ENCODE measurements around the gene AMBRA1. TPM values are rescaled to one million over a fixed set of nuclear protein-coding genes. Genes with fewer than 3 reads are reported as not detected.

Gene AMBRA1
- total RNA-seq, 1 donor: 23.7 TPM

- no peak for TF ChIP-seq CTCF (IDR thresholded peaks at IDR 0.05; ENCODE audit: insufficient read depth, low read depth, low read length)
- H3K4me3 ChIP-seq (ENCODE audit: low read depth, low read length): no peak overlapping the region
- DNase-seq (ENCODE audit: low read depth): no peak
These were observed 40.0 kb downstream of the AMBRA1 start for GRCh38 chr11:46553814-46554212.

- no peak for TF ChIP-seq CTCF (IDR thresholded peaks at IDR 0.05; ENCODE audit: insufficient read depth, low read depth, low read length)
- H3K4me3 ChIP-seq (ENCODE audit: low read depth, low read length): no peak overlapping the region
- no peak for DNase-seq (ENCODE audit: low read depth)
These were observed 42.6 kb downstream of the AMBRA1 start for GRCh38 chr11:46551261-46551660.

- no peak overlapping the region for H3K4me3 ChIP-seq (ENCODE audit: low read depth, low read length)
- no peak for DNase-seq (ENCODE audit: low read depth)
- TF ChIP-seq CTCF (IDR thresholded peaks at IDR 0.05; ENCODE audit: insufficient read depth, low read depth, low read length): no peak
These were observed 46.2 kb downstream of the AMBRA1 start for GRCh38 chr11:46547579-46547978.

- TF ChIP-seq CTCF (IDR thresholded peaks at IDR 0.05; ENCODE audit: insufficient read depth, low read depth, low read length): no peak
These were observed 50.3 kb downstream of the AMBRA1 start for GRCh38 chr11:46543564-46543963.

DNA sequence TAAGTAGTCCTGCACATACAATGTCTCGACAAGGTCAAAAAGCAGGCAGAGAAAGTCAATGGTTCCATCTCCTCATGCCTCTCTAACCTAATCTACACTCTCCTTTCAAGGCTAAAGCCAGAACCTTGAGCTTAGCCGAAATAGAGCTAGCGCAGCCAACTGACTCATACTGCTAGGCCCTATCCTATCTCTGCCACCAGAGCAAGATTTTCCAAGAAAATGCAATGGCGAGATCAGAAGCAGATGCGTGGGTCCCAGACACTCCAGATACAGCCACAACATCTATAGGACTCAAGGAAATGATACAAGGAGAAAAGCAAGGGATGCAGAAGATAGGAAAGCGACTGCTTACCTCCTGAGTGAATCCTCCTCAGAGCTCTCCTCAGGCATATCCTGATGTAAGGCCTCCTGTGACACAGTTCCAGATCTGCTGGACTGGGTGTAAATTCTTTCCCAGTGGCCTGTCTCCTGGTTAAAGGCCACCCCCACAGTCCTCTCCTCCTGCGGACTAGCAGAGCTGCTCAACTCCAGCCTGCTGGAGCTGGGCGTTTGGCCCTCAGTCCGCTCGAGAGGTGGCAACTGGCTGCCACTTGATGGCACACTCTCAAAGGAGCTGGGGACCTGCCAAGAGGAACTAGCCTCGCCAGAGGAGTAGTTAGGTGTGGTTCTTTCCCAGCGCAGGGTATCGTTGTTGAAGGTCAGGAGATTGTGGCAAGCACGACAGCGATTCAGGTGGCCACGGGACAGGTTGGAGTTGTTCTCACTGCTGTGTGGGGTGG is 52.0 kb downstream of the AMBRA1 start:
- no peak overlapping the region for H3K4me3 ChIP-seq (ENCODE audit: low read depth, low read length)
- TF ChIP-seq CTCF (IDR thresholded peaks at IDR 0.05; ENCODE audit: insufficient read depth, low read depth, low read length): no peak
- DNase-seq (ENCODE audit: low read depth): no peak

More at GRCh38 chr11:46543564-46543963, 50.3 kb downstream of the AMBRA1 start:
- no peak overlapping the region for H3K4me3 ChIP-seq (ENCODE audit: low read depth, low read length)
- no peak for DNase-seq (ENCODE audit: low read depth)

DNA sequence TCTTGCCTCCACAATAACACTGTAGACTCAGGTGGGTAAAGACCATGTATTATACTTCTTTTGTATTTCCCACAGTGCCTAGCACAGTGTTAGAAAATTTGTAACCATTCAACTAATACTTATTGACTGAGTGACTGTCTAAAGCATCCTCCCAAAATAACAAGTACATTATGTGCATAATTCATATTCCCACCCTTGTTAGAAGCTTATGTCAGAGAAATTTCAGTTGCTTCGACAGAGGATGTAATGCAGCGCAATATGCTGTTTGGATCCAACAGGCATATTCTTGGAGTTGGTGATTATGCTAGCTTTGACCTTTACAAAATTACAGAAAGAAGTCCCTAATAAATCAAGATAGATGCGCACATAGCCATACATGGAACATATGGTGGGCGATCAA is 53.0 kb downstream of the AMBRA1 start:
- no peak for TF ChIP-seq CTCF (IDR thresholded peaks at IDR 0.05; ENCODE audit: insufficient read depth, low read depth, low read length)
- no peak for DNase-seq (ENCODE audit: low read depth)
- H3K4me3 ChIP-seq (ENCODE audit: low read depth, low read length): no peak overlapping the region

Data from fibroblast of villous mesenchyme (primary cell).